ENCODE results near the gene SEPSECS. TPM values are rescaled to one million over a fixed set of nuclear protein-coding genes. Genes with fewer than 3 reads are reported as not detected.

SEPSECS gene
- total and polyA plus RNA-seq, 12 donors, result 5.8 to 38.6 (median 7.7) TPM

- Histone ChIP-seq H3K27ac (no peak overlapping the region), H3K9me3 (replicated peaks in 1 of 3) (no peaks in the 10 kb centered on the region), H3K4me1 (replicated peaks in 1 of 2) (no peaks in the 10 kb centered on the region), H3K27me3 (no peaks in the 10 kb centered on the region), H3K4me3 (no peak overlapping the region), H3K36me3 (replicated peaks in 1 of 2) (no peaks in the 10 kb centered on the region)
- TF ChIP-seq CTCF (IDR thresholded peaks at IDR 0.05) (no peak), POLR2A (IDR thresholded peaks at IDR 0.05) (no peak)
- intact Hi-C loops (cut with DNase I), result no loop called here
- WGBS, 4 donors, result 96 to 100% (median 97%) methylated on average over 2 of the region's 2 CpGs
- no peak for DNase-seq
Measured at GRCh38 chr4:25198713-25199112, 38.5 kb upstream of the SEPSECS start.

GRCh38 chr4:25190407-25190806 lies 30.2 kb upstream of the SEPSECS start:
- no peaks in the 10 kb centered on the region for H3K4me1 ChIP-seq (replicated peaks in 1 of 2)
- H3K4me3 ChIP-seq, result no peak overlapping the region
- WGBS, 4 donors, result 62 to 83% (median 74%) methylated on average over 2 of the region's 2 CpGs
- H3K9me3 ChIP-seq (replicated peaks in 1 of 3), result no peaks in the 10 kb centered on the region
- no peak overlapping the region for H3K27ac ChIP-seq
- H3K27me3 ChIP-seq, result no peaks in the 10 kb centered on the region
- DNase-seq, result no peak
- no peaks in the 10 kb centered on the region for H3K36me3 ChIP-seq (replicated peaks in 1 of 2)
- TF ChIP-seq POLR2A (IDR thresholded peaks at IDR 0.05), result no peak
- TF ChIP-seq CTCF (IDR thresholded peaks at IDR 0.05), result no peak
- intact Hi-C loops (cut with DNase I), result no loop called here

- 86 to 92% (median 90%) methylated on average over 4 of the region's 4 CpGs for WGBS, 4 donors
- Histone ChIP-seq H3K9me3 (replicated peaks in 1 of 3) (no peaks in the 10 kb centered on the region), H3K4me3 (no peak overlapping the region), H3K27me3 (no peaks in the 10 kb centered on the region), H3K4me1 (replicated peaks in 1 of 2) (no peaks in the 10 kb centered on the region), H3K27ac (no peak overlapping the region), H3K36me3 (replicated peaks in 1 of 2) (no peaks in the 10 kb centered on the region)
- intact Hi-C loops (cut with DNase I), result loop anchor here in 1 of 2 donors (10.0 kb wide), 1 partner anchor 51 kb away; the partner anchor contains the start of gene PI4K2B
- no peak for TF ChIP-seq POLR2A (IDR thresholded peaks at IDR 0.05)
- no peak for TF ChIP-seq CTCF (IDR thresholded peaks at IDR 0.05)
- DNase-seq, result no peak
Measured at GRCh38 chr4:25184056-25184455, 23.8 kb upstream of the SEPSECS start.

- H3K27me3 ChIP-seq, result no peaks in the 10 kb centered on the region
- intact Hi-C loops (cut with DNase I), result loop anchor here in 1 of 2 donors (10.0 kb wide), 1 partner anchor 52 kb away; the partner anchor contains the start of gene PI4K2B
- H3K36me3 ChIP-seq (replicated peaks in 1 of 2), result no peaks in the 10 kb centered on the region
- no peak for DNase-seq
- H3K9me3 ChIP-seq (replicated peaks in 1 of 3), result no peaks in the 10 kb centered on the region
- H3K27ac ChIP-seq, result no peak overlapping the region
- TF ChIP-seq POLR2A (IDR thresholded peaks at IDR 0.05) (no peak), CTCF (IDR thresholded peaks at IDR 0.05) (no peak)
- WGBS, 4 donors, result 74 to 84% (median 80%) methylated on average over 5 of the region's 5 CpGs
- no peaks in the 10 kb centered on the region for H3K4me1 ChIP-seq (replicated peaks in 1 of 2)
- no peak overlapping the region for H3K4me3 ChIP-seq
Measured at GRCh38 chr4:25182937-25183336, 22.7 kb upstream of the SEPSECS start.
